DND-41 (cell line): ENCODE measurements around the gene SPTAN1.

Experiments
- CTCF ChIP-seq: IDR thresholded peaks from 2 replicates; pipeline ENCODE4 v1.5.1; 2012; ENCODE audit warnings: borderline replicate concordance, low read length, moderate library complexity, mild to moderate bottlenecking; ENCODE audit not compliant: poor library complexity, severe bottlenecking; ENCODE audit errors: extremely low read depth
- EZH2 ChIP-seq: IDR thresholded peaks from 3 replicates; pipeline ENCODE4 v1.6.1; 2012; ENCODE audit warnings: borderline replicate concordance, low read depth, mild to moderate bottlenecking, moderate library complexity, low read length, inconsistent platforms; ENCODE audit not compliant: severe bottlenecking

GRCh38 chr9:128540634-128541360 is 11.6 kb upstream of the SPTAN1 start:
- TF ChIP-seq CTCF (no peak), EZH2 (no peak)
